RWPE1 (cell line): Measurements from ENCODE around the gene SND1.

Experiments used
- CTCF ChIA-PET: fragments of 350-600 bp; sonication (Branson Sonifier 250); formaldehyde crosslinking; extraction: SDS; loops from one replicate; lab custom pipeline; 2021; lab: Yijun Ruan, JAX
- POLR2A ChIA-PET: fragments of 400-600 bp; formaldehyde crosslinking; extraction: SDS; loops from one replicate; lab custom pipeline; 2020; ENCODE audit warnings: antibody characterized with exemption; ENCODE audit not compliant: low non-redundant PET; lab: Yijun Ruan, JAX
- DNase-seq: peaks from one replicate; pipeline ENCODE4 v3.0.0; 2012; ENCODE audit warnings: low spot score
- H3K27ac ChIP-seq: fragments of 450-650 bp; 2 replicates; pipeline ENCODE4 v1.5.1; 2017
- TF ChIP-seq, protein P1 (sequence below): fragments of 450-650 bp; conservative IDR thresholded peaks from 2 replicates; pipeline ENCODE4 v1.5.1; 2017; ENCODE audit warnings: low read depth, mild to moderate bottlenecking

Gene SND1

GRCh38 chr7:127816354-127817190 lies 164.6 kb downstream of the SND1 start:
- ChIA-PET CTCF (no interaction called here), POLR2A (no interaction called here)
- H3K27ac ChIP-seq: no peak overlapping the region
- TF ChIP-seq, protein P1, sequence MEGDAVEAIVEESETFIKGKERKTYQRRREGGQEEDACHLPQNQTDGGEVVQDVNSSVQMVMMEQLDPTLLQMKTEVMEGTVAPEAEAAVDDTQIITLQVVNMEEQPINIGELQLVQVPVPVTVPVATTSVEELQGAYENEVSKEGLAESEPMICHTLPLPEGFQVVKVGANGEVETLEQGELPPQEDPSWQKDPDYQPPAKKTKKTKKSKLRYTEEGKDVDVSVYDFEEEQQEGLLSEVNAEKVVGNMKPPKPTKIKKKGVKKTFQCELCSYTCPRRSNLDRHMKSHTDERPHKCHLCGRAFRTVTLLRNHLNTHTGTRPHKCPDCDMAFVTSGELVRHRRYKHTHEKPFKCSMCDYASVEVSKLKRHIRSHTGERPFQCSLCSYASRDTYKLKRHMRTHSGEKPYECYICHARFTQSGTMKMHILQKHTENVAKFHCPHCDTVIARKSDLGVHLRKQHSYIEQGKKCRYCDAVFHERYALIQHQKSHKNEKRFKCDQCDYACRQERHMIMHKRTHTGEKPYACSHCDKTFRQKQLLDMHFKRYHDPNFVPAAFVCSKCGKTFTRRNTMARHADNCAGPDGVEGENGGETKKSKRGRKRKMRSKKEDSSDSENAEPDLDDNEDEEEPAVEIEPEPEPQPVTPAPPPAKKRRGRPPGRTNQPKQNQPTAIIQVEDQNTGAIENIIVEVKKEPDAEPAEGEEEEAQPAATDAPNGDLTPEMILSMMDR: no peak
- DNase-seq: no peak

- POLR2A ChIA-PET: no interaction called here
- no peak for DNase-seq
- no peak overlapping the region for H3K27ac ChIP-seq
- TF ChIP-seq, protein P1: no peak
- CTCF ChIA-PET: no interaction called here
Observed at GRCh38 chr7:127817466-127817865, 165.5 kb downstream of the SND1 start.

GRCh38 chr7:127818306-127818705 lies 166.3 kb downstream of the SND1 start:
- CTCF ChIA-PET: interaction anchor here (1.1 kb wide), 1 partner anchor 109 kb away, joined by 3 read pairs; no protein-coding TSS in a partner anchor
- H3K27ac ChIP-seq: no peak overlapping the region
- POLR2A ChIA-PET: no interaction called here
- TF ChIP-seq, protein P1: no peak
- DNase-seq: no peak

DNA sequence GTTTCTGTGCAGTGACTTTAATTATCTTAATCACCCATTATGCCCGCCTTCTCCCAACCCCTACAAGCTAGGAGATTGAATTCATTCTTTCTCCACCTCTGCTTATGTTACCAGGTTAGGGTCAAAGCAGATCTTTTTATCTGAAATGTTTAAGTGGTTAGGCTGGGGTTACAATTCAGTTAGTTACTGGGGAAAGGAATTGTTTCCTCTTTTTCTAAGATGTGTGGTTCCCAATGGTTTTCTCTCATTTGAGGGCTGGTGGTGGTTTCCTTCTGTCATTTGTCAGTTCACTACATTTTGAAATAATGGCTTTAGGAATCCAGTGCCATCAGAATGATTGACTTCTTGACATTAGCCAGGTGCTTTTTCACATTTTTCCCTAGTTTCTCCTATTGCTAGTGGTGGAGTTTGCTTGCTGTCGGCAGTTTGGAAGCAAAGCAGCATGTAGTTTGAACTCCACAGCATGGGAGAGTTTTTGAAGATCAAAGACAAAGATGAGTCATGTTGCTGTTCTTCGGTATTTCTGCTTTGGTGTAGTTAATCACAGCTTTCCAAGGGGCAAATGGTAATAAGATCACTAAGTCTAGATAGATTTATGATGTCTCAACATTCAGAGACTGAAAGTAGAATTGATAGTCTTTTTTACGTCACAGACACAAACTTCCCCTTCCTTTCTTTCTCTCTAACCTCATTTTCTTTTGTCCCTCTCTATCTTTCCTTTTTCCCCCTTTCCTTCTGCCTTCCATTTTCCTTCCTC lies 168.2 kb downstream of the SND1 start:
- H3K27ac ChIP-seq: no peak overlapping the region
- no peak for DNase-seq
- ChIA-PET CTCF (interaction anchor here (0.7 kb wide), 1 partner anchor 11 kb away, joined by 3 read pairs; no protein-coding TSS in a partner anchor), POLR2A (no interaction called here)
- TF ChIP-seq, protein P1: no peak

DNA sequence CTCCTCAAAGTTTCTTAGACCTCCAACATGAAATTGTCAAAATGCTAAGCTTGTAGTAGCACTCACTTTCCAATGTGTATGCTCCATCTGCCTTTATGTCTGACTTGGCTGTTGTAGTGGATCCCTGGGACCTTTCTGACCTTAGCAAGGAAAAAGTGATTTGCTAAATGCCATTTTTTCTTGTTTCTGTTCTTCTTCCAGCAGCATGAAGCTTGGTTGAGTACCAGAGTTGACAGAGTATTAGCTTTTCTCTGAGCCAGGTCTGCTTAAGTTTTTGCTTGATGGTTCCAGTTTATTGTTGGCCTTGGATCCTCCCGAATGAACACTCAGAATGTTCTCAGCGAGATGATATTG lies 168.7 kb downstream of the SND1 start:
- no peak for DNase-seq
- POLR2A ChIA-PET: no interaction called here
- CTCF ChIA-PET: interaction anchor here (0.7 kb wide), 1 partner anchor 10 kb away, joined by 3 read pairs; no protein-coding TSS in a partner anchor
- TF ChIP-seq, protein P1: no peak
- H3K27ac ChIP-seq: no peak overlapping the region

DNA sequence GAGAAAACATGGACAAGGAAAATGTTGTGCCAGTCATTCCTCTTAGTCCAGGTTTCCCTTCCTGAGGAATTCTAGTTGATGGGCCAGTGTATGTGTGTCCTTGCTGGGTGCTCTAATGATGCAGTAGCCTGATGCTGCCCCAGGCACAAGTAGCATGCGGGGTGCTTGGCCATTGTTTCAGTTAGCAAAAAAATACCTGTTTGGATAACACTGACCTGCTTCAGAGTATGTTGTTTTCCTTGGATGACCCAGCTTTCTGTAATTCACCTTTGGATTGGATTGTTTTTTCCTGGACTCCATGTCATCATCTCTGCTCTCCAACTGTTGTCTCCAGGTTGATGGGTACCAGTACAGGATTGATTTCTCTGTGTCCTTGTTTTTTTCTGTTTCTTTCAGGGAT lies 169.2 kb downstream of the SND1 start:
- ChIA-PET POLR2A (no interaction called here), CTCF (interaction anchor here (0.7 kb wide), 2 partner anchors 10 to 102 kb away, joined by 3 to 4 read pairs; no protein-coding TSS in a partner anchor)
- no peak for DNase-seq
- TF ChIP-seq, protein P1: no peak
- no peak overlapping the region for H3K27ac ChIP-seq
